GM19240 (cell line): Measurements from ENCODE around the gene ELFN1.

Experiments used
- DNase-seq: peaks from one replicate; pipeline ENCODE4 v3.0.0; 2011; ENCODE audit warnings: low spot score; ENCODE audit not compliant: insufficient read length

ELFN1 gene

DNA sequence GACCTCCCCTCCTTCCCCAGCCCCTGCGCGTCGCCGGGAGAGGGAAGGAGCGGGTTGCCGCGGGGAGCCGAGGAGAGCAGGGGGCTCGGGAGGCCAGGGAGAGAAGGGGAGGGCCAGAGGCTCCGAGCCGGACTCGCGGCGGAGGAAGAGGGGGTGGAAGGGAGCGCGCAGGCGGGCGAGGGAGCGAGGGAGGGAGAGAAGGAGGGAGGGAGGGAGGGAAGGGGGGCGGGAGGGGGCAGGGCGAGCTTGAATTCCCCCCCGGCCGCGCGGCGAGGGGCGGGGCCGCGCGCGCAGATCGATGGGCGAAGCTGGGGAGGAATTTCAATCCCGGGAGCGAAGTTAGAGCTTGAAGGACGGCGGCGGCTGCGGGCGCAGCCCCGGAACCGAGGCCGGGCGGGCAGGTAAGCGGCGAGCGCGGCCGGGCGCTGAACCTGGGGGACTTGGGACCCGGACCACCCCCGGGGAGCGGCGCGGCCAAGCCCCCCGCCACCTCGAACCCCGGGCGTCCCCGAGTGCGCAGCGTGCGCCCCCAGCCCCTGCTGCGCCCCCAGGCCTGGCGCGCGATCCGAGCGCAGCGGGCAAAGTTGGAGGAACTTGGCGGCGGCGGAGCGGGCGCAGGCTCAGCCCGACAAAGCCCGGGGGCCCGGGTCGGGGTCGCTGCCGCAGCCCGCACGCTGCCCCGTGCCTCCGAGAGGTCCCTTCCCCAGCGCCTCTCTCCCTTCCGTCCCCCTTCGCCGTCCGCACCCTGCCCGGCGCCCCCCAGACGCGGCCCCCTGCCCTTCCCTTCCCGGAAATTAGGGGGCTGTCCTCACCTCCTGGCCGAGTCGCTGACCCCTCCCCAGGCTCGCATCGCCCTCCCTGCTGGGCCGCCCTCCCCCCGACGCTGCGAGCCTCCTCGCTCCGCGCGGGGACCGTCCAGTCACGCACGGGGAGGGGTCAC is at the start of gene ELFN1:
ELFN1 (plus strand) TSS at position 324 of the 940 bp plus-strand sequence. CDS start 74,320 bp downstream, outside the sequence.
- DNase-seq, result no peak

DNA sequence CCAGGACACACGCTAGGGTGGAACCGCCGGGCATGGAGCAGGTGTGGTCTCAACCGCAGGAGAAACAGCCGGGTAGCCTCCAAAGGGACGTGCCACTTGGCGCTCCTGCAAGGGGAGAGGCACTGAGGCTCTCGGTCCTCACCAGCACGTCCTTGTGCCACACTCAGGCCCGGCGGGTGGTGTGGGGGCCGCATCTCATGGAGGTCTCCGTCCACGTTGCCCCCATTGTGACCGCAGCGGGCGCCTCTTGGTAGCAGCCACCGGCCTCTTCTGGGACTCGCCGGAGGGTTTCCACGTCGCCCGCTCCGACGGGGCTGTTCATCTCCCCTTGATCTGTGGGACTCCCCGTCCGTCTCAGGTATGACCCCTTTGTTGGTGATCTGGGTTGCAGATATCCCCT is 49.2 kb upstream of the ELFN1 start:
- DNase-seq, result no peak

DNA sequence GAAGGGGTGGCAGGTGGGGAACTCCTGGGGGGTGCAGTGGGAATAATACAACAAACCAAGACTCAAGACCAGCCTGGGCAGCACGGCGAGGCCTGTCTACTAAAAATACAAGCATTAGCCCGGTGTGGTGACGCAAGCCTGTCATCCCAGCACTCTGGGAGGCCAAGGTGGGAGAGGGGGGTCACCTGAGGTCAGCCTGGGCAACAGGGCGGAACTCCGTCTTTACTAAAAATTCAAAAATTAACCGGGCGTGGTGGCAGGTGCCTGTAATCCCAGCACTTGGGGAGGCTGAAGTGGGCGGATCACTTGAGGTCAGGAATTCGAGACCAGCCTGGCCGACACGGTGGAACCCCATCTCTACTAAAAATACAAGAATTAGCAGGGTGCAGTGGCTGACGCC is 48.4 kb upstream of the ELFN1 start:
- DNase-seq, result no peak

DNA sequence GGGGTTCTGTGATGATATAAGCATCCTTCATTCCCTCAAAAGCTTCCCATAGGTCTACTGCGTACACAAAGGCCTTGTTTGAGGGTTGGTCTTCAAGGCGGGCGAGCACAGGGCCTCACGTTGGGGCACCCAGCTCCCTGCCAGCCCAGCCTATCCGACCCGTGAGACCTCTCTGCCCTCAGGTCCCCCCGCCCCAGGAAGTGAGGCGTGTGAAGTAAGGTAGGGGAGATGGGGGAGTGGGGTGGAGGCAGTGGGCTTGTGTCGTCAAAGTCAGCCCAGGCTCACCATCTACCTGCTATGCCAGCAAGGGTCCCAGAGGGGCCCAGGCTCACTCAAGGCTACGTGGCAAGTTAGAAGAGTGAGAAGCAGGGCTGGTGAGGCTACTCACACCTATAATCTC is 47.6 kb upstream of the ELFN1 start:
- DNase-seq, result no peak

DNA sequence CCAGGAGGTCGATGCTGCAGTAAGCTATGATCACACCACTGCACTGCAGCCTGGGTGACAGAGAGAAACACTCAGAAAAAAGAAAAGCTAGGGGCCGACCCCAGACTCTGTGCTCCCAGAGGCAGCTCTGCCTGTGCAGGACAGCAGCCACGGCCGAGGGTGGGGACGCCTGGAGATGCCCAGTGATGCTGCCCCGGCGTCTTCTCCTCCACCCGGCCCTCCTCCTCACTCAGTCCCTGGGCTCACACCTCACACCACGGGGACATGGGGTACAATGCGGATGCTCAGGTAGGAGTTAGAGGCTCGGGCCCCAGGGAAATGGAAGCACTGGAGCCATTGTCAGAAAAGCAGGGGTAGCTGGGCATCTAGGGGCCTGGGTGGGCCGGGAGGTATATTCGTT is 46.3 kb upstream of the ELFN1 start:
- DNase-seq, result no peak

DNA sequence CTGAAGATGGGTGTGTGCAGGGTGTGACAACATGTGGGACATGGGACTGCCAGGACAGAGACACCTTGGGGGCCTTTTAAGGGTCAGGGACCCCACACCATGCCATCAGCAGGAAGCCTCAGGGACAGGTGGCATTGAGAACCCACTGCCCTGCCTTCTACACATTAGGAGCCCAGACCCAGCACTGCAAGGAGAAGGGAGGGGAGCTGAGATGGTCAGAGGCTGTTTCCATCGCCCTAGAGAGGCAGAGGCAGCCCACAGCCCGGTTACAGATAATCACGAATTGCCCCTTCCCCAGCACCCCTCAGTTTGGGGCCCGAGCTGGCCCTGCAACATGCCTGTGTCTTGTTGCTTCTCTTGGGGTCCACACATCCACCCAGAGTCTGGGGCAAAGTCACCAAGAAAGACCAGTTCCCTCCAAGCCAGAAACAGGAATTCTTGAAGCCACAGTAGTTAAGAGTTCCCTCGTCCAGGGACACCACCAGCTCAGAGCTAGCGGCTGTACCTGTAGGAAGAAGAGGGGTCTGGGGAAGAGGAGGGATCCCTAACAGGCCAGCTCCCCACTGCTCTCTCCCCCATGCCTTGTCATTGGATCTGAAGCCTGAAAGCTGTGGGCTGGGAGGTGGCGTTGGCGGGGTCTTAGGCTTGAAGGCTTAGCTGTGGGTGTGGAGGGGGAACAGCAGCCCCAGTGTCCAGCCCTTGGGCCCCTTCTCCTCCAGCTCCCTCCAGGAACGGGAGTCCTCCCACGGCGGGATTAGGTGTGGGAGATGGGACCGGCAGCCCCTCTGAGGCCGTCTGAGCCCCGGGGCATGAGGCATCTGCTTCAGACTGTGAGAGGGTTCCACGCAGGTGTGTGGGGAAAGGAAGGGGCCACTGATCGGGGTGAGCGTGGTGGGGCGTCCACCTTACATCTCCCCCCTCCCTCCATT is 44.8 kb upstream of the ELFN1 start:
- DNase-seq, result no peak

DNA sequence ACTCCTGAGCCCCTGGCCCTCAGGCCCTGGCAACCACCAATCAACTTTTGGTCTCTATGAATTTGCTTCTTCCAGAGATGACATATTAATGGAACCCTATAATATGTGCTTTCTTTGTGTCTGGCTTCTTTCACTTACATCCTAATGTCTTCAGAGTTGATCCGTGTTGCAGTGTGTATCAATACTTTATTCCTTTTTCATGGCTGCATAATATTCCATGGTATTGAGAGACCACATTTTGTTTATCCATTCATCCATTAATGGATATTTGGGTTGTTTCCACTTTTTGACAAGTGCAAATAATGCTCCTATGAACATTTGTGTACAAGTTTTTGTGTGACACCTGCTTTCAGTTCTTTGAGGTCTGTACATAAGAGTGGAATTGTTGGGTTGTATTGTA is 43.3 kb upstream of the ELFN1 start:
- DNase-seq, result no peak

DNA sequence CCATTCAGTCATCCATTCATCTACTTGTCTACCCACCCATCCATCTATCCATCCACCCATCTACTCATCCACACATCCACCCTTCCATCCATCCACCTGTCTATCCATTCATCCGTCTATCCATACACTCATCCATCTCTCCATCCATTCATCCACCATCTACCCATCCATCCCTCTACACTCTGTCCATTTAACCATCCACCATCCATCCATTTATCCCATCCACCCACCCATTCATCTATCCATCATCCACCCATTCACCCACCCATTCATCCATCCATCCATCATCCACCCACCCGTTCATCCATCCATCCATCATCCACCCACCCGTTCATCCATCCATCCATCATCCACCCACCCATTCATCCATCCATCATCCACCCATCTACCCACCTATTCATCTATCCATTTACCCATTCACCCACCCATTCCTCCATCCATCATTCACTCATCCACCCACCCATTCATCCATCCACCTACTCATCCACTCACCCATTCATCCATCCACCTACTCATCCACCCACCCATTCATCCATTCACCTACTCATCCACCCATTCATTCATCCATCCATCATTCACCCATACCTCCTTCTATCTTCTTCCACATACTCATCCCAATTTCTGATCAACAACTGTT is 39.3 kb upstream of the ELFN1 start:
- no peak for DNase-seq

DNA sequence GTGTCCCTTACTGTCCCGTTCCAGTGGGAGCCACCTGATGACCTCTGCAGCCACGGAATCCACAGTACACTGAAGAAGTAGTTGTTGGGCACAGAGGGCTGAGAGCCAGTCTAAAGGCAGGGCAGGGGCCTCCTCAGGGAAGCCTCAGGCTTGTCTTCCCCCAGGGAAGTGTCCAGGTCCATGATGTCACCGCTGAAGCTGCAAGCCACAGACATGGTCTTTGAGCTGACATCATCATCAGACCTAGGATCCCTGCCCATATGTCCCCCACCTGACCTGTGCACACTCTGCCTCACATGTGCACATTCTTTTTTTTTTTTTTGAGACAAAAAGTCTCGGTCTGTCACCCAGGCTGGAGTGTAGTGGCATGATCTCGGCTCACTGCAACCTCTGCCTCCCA is 38.4 kb upstream of the ELFN1 start:
- no peak for DNase-seq

DNA sequence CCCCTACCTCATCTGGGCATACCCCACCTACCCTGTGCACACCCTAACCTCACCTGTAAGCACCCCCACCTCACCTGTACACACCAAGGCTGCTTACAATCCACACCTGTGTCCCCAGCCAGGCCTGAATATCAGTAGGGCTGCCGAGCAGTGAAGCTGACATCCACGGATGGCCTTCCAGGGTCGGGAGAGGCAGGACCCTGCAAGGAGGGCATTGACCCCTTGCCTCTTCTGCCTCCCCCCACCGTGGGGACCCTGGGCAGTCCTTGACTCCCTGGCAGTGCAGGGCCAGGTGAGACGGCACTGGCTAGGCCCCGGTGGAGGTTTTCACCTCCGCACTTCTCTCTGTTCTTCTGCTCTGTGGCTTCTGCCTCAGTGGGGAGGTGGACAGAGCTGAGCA is 37.6 kb upstream of the ELFN1 start:
- DNase-seq, result no peak

DNA sequence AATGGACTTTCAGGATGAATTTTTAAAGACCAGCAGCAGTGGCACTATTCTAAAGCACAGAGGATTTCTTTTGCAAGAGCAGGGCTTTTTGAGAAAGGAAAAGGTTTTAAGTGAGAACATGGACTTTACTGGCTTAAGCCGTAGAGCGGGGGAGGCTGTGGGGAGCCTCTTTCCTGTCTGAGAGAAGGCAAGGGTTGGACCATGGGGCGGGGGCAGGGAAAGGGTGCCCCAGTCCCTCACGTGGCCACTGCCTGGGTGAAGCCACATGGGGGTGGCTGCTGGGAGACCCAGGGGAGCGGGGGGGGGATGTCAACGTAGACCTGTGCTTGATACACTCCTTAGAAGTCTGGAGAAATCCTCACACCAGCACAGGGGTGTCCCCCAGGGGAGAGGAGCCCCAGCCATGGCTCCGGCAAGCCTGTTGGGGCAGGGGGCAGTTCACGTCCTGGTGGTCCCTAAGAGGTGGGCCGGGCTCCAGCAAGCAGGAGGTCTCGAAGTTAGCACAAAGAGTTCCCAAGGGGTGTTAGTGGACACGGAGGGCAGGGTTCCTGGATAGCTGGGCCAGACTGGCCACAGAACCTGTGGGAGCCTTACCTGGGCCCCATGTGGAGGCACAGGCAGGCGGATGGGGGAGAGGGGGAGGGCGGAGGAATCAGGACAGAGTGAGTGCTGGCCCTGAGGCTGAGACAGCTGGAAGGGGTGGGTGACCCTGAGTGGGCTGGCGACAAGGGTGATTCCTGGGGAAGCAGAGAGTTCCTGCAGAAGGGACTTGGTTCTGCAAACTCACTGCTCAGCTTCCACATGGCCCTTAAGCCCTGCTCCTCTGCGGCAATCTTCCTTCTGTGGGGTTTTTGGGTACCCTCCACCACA is 36.9 kb upstream of the ELFN1 start:
- no peak for DNase-seq

DNA sequence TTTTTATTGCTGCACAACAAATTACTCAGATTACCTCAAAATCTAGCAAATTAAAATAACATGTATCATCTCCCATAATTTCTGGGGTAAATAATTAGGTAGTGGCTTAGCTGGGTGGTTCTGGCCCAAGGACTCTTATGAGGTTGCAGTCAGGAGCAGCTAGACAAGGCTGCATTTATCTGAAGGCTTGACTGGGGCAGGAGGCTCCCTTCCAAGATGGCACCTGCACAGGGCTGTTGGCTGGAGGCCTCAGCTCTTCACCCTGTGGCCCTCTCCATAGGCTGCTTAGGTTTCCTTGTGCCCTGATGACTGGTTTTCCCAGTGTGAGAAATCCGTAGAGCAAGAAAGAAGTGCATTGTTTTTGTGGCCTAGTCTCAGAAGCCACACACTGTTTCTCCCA is 34.7 kb upstream of the ELFN1 start:
- no peak for DNase-seq

DNA sequence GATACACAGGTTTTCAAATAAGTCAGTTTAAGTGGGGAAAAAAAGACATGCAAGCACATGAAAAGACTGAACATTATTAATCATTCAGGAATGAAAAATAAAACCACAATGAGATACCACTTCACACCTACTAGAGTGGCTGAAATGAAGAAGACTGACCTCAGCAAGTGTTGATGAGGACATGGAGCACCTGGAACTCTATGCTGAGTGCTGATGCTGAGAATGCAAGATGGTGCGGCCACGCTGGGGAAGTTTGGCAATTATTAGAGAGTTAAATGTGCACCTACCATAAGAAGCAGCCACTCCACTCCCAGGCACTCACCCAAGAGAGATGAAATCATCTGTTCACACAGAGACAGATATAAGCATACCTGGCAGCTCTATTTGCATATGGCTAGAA is 32.9 kb upstream of the ELFN1 start:
- no peak for DNase-seq

DNA sequence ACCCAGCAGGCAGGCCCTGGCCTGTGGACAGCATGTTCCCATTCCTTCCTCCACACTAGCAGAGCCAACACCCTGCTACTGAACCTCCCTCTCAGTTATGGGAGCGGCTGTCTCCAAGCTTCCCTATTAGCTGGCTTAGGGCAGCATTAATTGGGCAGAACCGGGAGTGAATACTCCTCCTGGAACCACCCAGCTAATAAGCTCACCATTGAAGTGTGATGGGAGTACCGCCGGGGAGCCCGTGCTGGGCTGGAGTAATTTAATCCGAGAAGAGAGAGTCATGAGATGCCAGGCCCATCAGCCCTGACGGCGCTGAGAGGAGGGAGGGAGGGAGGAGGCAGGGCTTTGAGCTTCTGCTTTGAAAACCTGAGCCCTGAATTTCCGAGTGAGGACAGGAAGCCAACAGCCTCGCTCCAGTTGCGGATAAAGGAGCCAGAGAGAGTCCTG is 31.8 kb upstream of the ELFN1 start:
- DNase-seq, result no peak

DNA sequence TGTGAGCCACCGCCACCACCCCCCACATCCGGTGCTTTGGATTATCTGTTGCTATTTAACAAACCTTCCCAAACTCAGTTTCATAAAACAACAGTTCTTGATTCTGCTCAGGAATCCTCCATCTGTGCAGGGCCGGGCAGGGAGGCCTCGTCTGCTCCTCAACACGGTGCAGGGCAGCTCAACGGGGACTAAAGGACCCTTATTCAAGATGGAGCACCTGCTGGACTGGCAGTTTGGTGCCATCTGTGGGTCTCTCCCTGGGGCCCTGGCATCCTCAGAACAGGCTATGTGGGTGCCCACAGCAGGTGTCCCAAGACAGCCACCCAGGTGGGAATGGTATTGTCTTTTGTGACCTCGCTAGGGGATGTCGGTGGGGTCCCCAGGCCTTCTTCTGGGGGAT is 31.0 kb upstream of the ELFN1 start:
- DNase-seq, result no peak

DNA sequence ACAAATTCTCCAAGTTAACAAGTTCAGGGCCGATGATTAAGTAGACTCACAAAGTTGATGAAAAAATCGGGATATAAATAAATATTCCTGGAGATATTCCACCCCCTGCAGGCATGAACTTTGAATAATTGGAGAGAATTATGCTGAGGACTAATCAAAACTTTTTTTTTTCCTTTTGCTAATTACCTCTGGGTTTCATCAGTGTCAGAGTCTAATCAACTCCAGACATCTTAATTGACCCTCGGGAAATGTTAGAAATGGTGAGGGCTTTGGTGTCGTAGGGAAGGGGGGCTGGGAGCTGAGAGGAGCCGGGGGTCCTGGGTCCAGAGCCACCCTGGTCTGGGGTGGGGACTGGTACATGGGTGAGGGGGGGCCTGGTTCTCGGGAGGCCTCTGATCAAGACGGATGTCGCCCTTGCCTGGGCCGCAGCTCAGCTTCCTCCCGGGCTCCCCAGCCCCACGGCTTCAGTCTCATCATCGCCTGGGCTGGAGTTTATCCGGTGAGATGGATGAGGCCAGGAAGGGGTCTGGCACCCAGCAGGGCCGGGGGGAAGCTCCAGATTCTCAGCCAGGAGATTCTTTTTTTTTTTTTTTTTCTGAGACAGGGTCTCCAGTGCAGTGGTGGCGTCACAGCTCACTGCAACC is 30.4 kb upstream of the ELFN1 start:
- no peak for DNase-seq

DNA sequence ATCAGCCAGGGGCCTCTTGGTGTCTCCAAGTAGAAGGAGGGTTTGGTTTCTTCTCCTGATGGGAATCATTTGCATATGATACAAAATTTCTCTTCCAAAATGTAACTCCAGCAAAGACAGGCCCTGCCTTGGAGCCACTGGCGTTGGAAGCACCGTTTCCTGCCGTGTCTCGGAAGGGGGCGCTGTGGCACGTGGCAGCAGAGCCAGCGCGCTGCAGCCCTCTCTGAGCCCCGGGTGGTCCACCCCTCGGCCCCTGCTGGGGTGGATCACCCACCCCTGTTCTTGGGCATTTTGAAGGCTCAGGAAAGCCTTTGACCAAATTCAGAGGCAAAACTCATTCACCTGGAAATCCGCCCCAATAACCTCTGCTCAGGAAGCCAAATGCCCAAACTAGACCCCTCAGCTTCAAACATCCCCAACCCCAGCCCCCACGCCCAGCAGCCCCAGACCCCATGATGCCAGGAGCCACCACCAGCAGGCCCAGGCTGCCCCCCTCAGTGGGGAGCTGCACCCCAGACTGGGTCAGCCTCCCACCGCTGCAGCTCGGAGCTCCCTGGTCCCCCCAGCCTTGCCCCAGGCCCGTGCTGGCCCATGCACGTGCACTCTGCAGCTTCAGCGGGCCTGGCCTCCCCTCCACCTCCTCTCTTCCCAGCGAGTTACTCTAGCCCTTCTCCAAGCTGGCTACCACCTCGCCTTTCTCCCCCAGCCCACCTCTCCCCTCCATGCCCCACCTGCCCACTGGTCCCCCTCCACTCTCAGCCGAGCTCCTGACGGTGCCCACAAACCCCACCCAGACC is 29.5 kb upstream of the ELFN1 start:
- no peak for DNase-seq

DNA sequence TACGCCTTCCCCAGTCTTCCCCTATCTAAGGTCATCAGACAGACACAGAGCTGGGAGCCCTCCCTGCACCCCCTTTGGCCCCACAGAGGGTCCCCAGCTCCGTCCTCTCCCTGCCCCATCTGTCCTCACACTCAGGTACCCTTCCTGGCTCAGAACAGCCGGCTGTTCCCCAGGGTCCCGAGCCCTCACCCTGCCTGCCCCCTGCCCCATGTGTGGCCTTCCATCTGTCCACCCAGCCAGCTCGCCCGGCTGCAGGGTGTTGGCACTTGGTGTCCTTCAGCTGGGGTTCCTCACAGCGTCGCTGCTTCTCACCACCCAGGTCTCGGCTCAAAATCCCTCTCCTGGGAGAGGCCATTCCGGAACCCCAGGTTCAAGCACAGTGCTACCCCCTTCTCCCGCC is 28.9 kb upstream of the ELFN1 start:
- no peak for DNase-seq

DNA sequence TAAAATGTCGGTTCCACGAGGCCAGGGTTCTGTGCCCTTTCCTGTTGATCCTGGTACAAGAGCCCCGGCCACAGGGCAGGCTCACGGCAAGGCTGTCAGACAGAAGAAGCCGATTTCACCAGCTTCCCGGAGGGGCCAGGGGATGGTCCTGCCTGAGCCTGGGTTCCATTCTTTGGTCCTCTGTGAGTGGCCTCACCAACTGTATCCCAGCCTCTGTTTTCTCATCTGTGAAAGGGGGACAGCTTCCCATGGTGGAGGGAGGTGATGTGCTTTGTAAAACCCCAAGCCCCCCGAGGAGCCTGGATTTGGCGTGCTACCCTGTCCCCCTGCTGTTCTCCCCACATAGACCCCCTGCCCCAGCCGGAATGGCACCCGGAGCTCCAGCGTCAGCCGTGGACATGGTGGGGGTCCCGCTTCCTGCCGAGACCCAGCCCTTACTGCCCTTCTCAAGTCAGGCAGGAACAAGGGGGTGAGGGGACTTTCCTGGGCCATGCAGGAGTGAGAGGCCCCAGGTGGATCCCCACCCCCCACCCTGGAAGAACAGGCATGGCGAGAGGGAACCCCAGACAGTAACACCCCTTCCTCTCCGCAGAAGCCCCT is 28.3 kb upstream of the ELFN1 start:
- no peak for DNase-seq
